Gastrocnemius medialis (tissue), 4 donors: ENCODE results near the gene CRYL1. TPM values are rescaled to one million over a fixed set of nuclear protein-coding genes. Genes with fewer than 3 reads are reported as not detected.

Experiments used
- ATAC-seq, 2 donors: fragments of 150-250 bp; one replicate each; pipeline ENCODE4 v1.9.1; 2016
- DNase-seq, 2 donors: peaks; one replicate each; pipeline ENCODE4 v3.0.0-alpha.2; 2019
- H3K27ac ChIP-seq, 4 donors: fragments of 200-600 bp; sonication (generic); 1 replicate in 1 of 4; 2 replicates in 3 of 4; pipeline ENCODE4 v1.5.1; 2016 to 2018; ENCODE audit warnings: mild to moderate bottlenecking in 2 of 4, moderate library complexity in 1 of 4
- H3K27me3 ChIP-seq, 3 donors: fragments of 200-600 bp; sonication (generic) in 2 of 3; 1 replicate in 1 of 3; 2 replicates in 2 of 3; pipeline versions ENCODE4 v1.5.1 to v1.6.0; 2016 to 2019; ENCODE audit warnings: mild to moderate bottlenecking in 1 of 3, moderate library complexity in 1 of 3
- H3K36me3 ChIP-seq, 2 donors: fragments of 200-600 bp; sonication (generic) in 1 of 2; one replicate each; pipeline ENCODE4 v1.5.1; 2017 to 2018
- H3K4me1 ChIP-seq, 2 donors: fragments of 200-600 bp; sonication (generic) in 1 of 2; one replicate each; pipeline ENCODE4 v1.5.1; 2016 to 2017; ENCODE audit warnings: mild to moderate bottlenecking in 2 of 2
- H3K4me3 ChIP-seq, 4 donors: fragments of 200-600 bp; sonication (generic) in 3 of 4; 1 replicate in 1 of 4; 2 replicates in 3 of 4; pipeline ENCODE4 v1.5.1; 2016 to 2019; ENCODE audit warnings: mild to moderate bottlenecking in 2 of 4
- H3K9me3 ChIP-seq, 3 donors: fragments of 200-600 bp; sonication (generic) in 2 of 3; 1 replicate in 1 of 3; 2 replicates in 2 of 3; pipeline ENCODE4 v1.5.1; 2016 to 2019
- CTCF ChIP-seq, 5 experiments: fragments of 450-650 bp in 3 of 5; fragments of 200-600 bp in 2 of 5; sonication (generic) in 2 of 5; IDR thresholded peaks in 4 of 5; conservative IDR thresholded peaks in 1 of 5; 1 replicate in 4 of 5; 2 replicates in 1 of 5; pipeline ENCODE4 v1.5.1; 2016 to 2019; ENCODE audit warnings: antibody characterized with exemption in 5 of 5, mild to moderate bottlenecking in 3 of 5, moderate library complexity in 3 of 5
- POLR2A ChIP-seq, 2 donors: fragments of 450-650 bp; IDR thresholded peaks; one replicate each; pipeline ENCODE4 v1.6.1; 2017; ENCODE audit warnings: antibody characterized with exemption in 2 of 2, mild to moderate bottlenecking in 2 of 2, moderate library complexity in 2 of 2
- in situ Hi-C, 4 donors: fragments of 200-750 bp; cut with MboI; loops; one replicate each; pipeline versions ENCODE4 v1.15.0 to v1.8.0; 2017; ENCODE audit warnings: low sequenced_read_pairs in 4 of 4
- intact Hi-C: fragments of 100-400 bp; cut with DNase I; formaldehyde crosslinking; loops from one replicate; pipeline ENCODE4 v1.15.1; 2023; ENCODE audit warnings: low total_unique reads
- total RNA-seq, 4 donors: library from RNA; depleted of rRNA; stranded (reverse); fragments of >200 nt; gene quantifications; one replicate each; pipeline versions ENCODE4 v1.1.0 to v1.2.3, GENCODE V29; 2016

The CRYL1 gene
- total RNA-seq, 4 donors from 2014 or later = 11.0 to 17.4 (median 15.7) TPM

GRCh38 chr13:20473888-20474287 lies 51.8 kb downstream of the CRYL1 start:
- no peak for ATAC-seq
- intact Hi-C loops = no loop called here
- no peaks in the 10 kb centered on the region for H3K4me1 ChIP-seq
- peaks cover 0 to 4% of the 10 kb centered on the region in 2 donors for H3K36me3 ChIP-seq
- no peaks in the 10 kb centered on the region for H3K9me3 ChIP-seq
- TF ChIP-seq POLR2A (IDR thresholded peaks at IDR 0.05) (no peak), CTCF (IDR thresholded peaks at IDR 0.05 in 4 of 5, conservative IDR thresholded peaks at IDR 0.05 in 1 of 5) (no peak)
- no peak overlapping the region for H3K4me3 ChIP-seq
- in situ Hi-C loops = no loop called here
- DNase-seq = no peak
- H3K27me3 ChIP-seq = no peaks in the 10 kb centered on the region
- no peak overlapping the region for H3K27ac ChIP-seq

GRCh38 chr13:20473139-20473538 lies 52.5 kb downstream of the CRYL1 start:
- TF ChIP-seq POLR2A (IDR thresholded peaks at IDR 0.05) (no peak), CTCF (IDR thresholded peaks at IDR 0.05 in 4 of 5, conservative IDR thresholded peaks at IDR 0.05 in 1 of 5) (no peak)
- ATAC-seq (no peak), DNase-seq (no peak)
- intact Hi-C loops (no loop called here), in situ Hi-C loops (no loop called here)
- Histone ChIP-seq H3K27me3 (no peaks in the 10 kb centered on the region), H3K27ac (no peak overlapping the region), H3K4me1 (no peaks in the 10 kb centered on the region), H3K36me3 (peaks cover 0 to 4% of the 10 kb centered on the region in 2 donors), H3K4me3 (no peak overlapping the region), H3K9me3 (no peaks in the 10 kb centered on the region)

- in situ Hi-C loops (no loop called here), intact Hi-C loops (no loop called here)
- no peaks in the 10 kb centered on the region for H3K9me3 ChIP-seq
- peaks cover 0 to 4% of the 10 kb centered on the region in 2 donors for H3K36me3 ChIP-seq
- DNase-seq (no peak), ATAC-seq (no peak)
- H3K27me3 ChIP-seq = no peaks in the 10 kb centered on the region
- no peak overlapping the region for H3K4me3 ChIP-seq
- no peaks in the 10 kb centered on the region for H3K4me1 ChIP-seq
- TF ChIP-seq CTCF (IDR thresholded peaks at IDR 0.05 in 4 of 5, conservative IDR thresholded peaks at IDR 0.05 in 1 of 5) (no peak), POLR2A (IDR thresholded peaks at IDR 0.05) (no peak)
- H3K27ac ChIP-seq = no peak overlapping the region
Observed at GRCh38 chr13:20472531-20472930, 53.1 kb downstream of the CRYL1 start.

GRCh38 chr13:20470136-20470535 lies 55.5 kb downstream of the CRYL1 start:
- no peaks in the 10 kb centered on the region for H3K9me3 ChIP-seq

More at GRCh38 chr13:20470136-20470535, 55.5 kb downstream of the CRYL1 start:
- no peak overlapping the region for H3K27ac ChIP-seq
- no peaks in the 10 kb centered on the region for H3K27me3 ChIP-seq
- DNase-seq (no peak), ATAC-seq (no peak)
- no peak overlapping the region for H3K4me3 ChIP-seq
- no peak for TF ChIP-seq POLR2A (IDR thresholded peaks at IDR 0.05)
- no peak for TF ChIP-seq CTCF (IDR thresholded peaks at IDR 0.05 in 4 of 5, conservative IDR thresholded peaks at IDR 0.05 in 1 of 5)
- H3K36me3 ChIP-seq = peaks cover 0 to 4% of the 10 kb centered on the region in 2 donors
- in situ Hi-C loops = no loop called here
- H3K4me1 ChIP-seq = peaks cover 3 to 7% of the 10 kb centered on the region in 2 donors
- intact Hi-C loops = no loop called here
